Keratinocyte (primary cell): ENCODE measurements around the gene MAGI1.

Experiments
- EZH2 ChIP-seq: IDR thresholded peaks from one replicate; pipeline ENCODE4 v1.6.1; 2012; ENCODE audit warnings: inconsistent platforms, mild to moderate bottlenecking, low read length, moderate library complexity
- TF ChIP-seq, protein P1 (sequence below), 3 experiments: IDR thresholded peaks in 1 of 3; conservative IDR thresholded peaks in 1 of 3; optimal IDR thresholded peaks in 1 of 3; 2 replicates in 2 of 3; 3 replicates in 1 of 3; pipeline versions ENCODE3 to v1.5.1; 2011; ENCODE audit warnings: low read length in 3 of 3, mild to moderate bottlenecking in 3 of 3, moderate library complexity in 2 of 3, control low read depth in 1 of 3, inconsistent platforms in 1 of 3; ENCODE audit not compliant: insufficient read depth in 2 of 3; ENCODE audit errors: extremely low read depth in 1 of 3

DNA sequence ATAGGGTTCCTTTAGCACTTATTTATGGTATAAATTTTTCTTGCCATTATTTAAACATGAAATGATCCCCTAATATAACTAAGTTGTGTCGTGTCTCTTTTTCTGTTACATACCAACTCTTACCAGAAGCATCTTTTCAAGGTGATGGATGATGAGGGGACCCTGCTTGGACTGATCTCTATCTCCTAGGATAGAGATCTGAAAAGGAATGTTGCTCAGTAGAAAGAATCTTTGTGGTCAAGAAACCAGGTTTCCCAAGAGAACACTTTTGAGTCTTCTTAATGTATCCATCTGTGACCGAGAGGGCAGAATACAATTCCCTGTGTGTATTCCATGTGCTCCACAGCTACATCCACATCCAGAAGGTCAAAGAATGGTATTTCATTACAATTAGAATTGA lies 409.7 kb downstream of the MAGI1 start:
- TF ChIP-seq, protein P1, sequence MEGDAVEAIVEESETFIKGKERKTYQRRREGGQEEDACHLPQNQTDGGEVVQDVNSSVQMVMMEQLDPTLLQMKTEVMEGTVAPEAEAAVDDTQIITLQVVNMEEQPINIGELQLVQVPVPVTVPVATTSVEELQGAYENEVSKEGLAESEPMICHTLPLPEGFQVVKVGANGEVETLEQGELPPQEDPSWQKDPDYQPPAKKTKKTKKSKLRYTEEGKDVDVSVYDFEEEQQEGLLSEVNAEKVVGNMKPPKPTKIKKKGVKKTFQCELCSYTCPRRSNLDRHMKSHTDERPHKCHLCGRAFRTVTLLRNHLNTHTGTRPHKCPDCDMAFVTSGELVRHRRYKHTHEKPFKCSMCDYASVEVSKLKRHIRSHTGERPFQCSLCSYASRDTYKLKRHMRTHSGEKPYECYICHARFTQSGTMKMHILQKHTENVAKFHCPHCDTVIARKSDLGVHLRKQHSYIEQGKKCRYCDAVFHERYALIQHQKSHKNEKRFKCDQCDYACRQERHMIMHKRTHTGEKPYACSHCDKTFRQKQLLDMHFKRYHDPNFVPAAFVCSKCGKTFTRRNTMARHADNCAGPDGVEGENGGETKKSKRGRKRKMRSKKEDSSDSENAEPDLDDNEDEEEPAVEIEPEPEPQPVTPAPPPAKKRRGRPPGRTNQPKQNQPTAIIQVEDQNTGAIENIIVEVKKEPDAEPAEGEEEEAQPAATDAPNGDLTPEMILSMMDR (optimal IDR thresholded peaks at IDR 0.05 in 1 of 3, IDR thresholded peaks at IDR 0.05 in 1 of 3, conservative IDR thresholded peaks at IDR 0.05 in 1 of 3; ENCODE audit: extremely low read depth in 1 of 3, insufficient read depth in 2 of 3, low read length in 3 of 3) = no peak
- no peak for TF ChIP-seq EZH2
